ENCODE measurements around the gene CPTP.

The CPTP gene

DNA sequence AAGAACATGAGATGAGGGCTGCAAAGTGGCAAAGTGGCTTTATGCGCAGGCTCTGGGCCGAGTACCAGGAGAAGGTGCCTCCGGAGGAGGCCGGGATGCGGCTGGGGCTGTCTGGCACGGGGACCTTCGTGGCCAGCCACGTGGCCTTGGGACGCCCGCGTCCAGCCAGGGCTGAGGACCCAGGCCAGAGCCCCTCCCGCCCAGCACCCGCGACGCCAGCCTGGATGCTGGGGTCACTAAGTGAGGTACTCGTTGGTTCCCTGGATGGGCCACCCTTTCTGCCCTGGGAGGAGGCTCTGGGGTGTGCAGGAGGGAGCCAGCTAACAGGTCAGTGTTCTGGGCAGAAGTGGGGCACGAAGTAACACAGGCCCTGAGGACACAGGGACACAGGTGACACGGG, 31.8 kb upstream of the CPTP start:
- DNase-seq, result no peak

DNA sequence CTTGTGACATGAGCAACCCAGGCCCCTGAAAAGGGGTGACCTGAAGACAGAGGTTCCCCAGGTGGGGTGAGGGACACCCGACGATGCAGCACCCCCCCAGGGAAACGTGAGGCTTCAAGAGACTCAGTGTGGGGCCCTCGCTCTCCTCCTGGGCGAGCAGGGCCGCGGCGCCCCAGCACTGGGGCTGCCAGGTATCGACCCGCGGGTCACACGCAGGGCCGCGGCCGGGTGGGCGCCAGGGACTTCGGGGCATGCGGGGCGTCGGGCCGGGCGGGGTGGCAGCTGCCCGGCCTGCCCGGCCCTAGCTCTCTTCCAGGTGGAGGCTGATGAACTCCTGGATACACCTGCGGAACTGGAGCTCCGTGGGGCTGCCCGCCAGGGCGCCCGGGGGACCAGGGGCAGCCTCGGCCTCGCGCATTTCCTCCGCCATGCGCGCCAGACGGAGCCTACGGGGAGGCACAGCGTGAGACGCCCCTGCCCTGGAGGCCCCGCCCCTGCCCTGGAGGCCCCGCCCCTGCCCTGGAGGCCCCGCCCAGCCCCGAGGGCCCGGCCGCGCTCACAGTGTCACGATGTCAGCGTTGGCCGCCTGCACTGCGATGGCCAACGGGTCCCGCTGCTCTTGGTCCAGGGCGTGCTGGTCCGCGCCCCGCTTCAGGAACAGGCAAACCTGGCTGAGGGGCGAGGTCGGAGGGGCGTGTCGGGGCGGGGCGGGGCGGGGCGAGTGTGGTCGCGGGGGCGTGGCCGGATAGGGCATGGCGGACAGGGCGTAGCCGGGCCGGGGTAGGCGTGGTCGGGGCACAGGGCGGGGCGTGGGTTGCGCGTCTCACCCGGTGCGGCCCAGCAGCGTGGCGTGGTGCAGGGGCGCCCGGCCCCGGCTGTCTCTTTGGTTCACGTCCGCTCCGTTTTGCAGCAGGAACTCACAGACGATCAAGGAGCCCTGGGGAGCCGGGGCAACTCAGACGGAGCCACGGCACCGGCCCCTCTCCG, 31.0 kb upstream of the CPTP start:
- DNase-seq, result no peak

DNA sequence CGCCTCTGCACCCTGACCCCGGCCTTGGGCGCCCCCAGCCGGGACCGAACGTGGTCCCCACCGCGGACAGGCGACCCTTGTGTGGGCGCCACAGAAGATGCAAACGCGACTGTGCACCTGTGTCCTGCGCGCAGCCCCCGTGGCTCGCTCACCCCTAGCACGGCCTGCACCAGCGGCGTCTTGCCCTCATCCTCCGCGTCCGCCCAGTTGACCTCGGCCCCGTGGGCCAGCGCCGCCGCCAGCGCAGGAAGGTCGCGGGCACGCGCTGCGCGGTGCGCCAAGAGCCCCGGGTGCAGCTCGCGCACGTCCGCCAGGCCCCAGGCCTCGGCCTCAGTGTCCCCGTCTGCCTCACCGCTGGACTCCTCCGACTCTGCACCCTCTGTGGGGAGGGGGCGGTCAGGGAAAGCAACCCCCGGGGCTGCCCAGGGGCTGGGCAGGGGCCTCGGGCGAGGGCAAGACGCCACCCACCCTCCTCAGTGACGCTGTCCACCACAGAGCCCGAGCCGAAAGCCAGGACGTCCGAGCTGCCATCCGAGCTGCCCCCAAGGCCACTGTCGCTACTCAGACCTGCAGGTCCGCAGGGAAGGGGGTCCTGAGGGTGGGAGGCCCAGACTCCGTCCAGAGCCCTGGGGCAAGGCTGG, 30.2 kb upstream of the CPTP start:
- DNase-seq, result no peak

DNA sequence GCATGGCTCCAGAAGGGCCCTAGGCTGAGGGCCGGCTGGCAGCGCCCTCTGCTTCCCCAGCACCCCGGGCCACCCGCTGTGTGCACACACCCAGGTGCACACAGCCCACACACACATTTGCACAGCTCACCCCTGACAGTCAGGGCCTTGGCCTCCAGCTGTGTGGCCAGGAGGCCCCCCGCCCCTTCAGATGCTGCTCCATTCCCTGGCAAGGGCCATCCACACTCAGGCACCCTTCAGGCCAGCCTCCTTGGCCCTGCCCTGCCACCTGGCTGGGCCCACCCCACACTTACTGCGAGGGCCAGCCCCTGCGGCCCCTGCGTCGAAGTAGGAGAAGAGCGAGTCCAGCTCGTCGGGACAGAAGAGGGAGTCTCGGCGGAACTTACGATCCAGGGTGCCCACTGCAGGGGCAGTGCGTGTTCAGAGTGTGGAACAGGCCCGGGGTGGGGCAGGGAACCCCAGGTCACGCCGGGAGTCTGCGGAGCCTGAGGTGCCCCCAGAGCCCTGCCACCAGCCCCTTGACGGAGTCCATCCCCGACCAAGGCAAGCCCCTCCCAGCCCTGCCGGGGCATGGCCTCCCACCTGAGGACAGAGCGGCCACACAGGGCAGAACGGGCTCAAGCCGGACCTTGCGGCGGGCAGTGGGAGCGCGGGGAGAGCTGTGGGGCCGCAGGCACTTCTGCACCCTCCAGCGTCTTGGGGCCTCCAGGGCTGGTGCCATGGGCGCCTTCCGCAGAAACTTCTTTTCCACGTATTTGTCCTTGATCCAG, 29.3 kb upstream of the CPTP start:
- DNase-seq, result no peak

DNA sequence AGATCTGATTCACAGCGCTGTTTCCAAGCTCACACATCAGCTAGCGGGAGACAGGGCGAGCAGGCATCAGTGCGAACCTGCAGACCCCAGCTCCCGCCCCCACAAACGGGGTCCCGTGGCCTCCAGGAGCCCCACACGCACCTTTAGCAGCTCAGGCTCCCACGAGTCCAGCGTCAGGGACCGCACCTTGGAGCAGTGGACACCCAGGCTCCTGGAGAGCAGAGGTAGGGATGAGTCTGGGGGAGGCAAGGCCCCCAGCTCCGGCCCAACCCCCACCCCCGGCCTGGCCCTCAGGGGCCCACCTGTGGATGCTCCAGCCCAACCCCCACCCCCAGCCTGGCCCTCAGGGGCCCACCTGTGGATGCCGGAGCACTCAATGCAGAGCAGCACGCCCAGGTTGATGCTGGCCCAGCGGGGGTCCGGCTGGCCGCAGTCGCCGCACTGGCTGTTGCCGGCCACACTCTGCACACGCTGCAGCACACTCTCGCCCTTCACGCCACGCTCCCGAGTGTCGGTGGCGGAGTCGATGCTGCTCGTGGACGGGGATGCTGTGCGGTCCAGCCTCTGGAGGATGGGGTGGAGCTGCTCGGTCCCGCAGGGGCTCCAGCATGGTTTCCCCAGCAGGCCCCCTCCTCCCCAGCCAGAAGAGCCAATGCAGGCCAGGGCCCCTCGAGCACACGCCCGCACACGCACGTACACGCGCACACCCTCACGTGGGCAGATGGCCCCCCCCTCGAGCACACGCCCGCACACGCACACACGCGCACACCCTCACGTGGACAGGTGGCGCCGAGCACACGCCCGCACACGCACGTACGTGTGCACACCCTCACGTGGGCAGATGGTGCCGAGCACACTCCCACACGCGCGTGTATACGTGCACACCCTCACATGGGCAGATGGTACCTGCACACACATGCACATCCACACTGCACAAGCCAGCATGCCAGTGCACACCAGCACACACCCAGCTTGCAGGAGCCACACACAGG, 28.2 kb upstream of the CPTP start:
- DNase-seq, result no peak

DNA sequence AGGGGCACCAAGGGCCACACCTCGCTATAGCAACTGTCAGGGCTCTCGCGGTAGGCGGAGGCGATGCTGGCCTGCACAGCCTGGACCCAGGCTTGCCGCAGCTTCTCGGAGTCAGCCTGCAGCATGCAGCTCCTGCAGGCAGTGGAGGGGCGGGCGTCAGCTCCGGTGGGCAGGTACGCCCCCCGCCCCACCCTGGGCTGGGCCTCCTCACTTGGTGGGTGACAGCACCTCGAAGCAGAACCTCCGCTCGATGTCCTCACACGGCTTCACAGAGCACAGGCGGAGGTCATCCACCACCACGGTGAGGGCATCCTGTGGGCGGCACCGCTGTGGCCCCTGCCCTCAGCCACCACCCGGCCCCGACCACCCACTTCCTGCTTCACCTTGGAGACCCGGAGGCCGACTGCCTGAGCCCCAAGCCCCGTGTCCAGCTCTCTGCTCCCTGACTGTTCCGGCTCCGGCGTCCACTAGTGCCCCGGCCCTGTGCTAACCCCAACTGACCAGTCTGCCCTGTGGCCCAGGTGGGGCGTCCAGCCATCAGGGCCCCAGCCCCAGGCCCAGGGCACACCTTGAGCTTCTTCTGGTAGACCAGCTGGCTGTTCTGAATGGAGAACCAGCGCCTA, 26.7 kb upstream of the CPTP start:
- no peak for DNase-seq

DNA sequence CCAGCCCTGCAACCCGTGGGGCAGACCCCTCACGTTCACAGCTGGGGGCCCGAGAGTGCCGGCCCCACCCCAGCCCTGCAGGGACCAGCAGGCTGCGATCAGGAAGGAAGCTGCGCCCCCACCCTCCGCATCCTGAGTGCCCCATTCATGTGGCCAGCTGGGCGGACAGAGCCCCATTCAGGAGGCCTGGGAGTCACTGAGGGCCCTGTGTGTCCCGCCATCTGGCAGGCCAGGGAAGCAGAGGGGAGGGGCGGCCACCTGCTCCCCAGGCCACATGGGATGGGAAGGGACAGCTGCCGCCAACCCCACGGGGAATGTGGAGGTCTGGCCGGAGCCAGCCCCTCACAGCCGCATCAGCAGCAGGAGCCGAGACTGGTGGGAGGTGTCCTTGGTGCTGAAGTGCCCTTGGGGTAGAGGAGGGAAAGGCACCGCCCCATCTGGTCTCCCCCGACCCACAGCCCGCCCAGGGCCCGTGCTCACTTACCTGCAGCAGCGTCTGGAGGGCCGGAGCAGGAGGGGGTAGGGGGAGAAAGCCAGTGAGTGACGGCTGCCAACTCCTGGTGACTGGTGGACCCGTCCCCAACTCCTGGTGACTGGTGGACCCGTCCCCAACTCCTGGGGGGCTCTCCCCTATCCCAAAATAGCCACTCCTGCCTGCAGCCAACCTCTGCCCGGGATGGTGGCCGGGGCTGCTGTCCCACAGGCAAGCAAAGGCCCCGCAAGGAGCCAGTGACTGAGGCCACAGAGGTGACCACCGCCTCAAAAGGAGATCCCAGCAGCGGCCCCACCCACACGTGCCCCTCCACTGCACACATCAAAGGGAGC, 25.5 kb upstream of the CPTP start:
- DNase-seq, result no peak

DNA sequence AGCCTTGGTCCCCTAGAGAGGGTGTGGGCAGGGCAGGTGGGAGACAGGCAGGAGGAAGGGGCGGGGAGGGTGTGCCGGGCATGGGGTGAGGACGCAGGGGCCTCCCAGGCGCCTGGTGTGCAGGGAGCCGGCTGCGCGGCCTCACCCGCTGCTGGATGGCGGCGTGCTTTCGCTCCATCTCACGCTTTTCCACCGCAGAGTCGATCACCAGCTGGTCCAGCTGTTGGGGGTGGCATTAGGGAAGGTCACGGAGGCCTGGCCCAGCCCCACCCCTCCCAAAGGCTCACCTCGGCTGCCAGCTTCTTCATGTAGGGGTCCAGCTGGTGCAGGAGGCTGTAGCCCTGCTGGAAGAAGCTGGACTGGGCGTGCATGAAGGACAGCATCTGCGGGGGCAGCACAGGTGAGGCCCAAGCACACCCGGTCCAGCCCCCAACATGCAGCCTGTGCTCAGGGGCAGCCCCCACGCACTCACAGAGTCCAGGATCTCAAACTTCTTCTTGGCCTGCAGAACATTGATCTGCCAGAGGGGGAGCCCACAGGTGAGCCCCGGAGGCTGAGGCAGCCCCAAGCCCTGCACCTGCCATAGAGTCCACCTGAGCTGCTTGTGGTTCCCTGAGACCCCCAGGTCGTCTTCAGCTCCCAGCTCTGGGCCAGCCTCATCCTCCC, 24.8 kb upstream of the CPTP start:
- DNase-seq, result no peak

DNA sequence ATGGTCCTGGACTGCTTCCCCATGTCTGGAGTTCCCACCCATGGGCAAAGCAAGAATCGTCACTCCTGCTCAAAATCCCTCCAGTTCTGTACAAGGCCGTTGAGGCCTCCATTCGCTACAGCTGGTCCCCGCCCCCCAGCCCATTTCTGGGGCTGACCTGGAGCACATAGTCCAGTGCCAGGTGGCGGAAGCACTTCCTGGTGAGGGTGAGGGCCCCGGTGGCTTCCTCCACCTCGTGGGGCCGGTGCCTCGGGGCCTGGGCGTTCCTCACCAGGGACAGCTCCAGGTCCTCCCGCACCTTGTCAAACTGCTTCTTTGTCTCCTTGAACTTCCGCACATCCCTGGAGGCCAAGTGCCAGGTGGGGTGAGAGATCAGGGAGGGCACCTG, 24.3 kb upstream of the CPTP start:
- no peak for DNase-seq

DNA sequence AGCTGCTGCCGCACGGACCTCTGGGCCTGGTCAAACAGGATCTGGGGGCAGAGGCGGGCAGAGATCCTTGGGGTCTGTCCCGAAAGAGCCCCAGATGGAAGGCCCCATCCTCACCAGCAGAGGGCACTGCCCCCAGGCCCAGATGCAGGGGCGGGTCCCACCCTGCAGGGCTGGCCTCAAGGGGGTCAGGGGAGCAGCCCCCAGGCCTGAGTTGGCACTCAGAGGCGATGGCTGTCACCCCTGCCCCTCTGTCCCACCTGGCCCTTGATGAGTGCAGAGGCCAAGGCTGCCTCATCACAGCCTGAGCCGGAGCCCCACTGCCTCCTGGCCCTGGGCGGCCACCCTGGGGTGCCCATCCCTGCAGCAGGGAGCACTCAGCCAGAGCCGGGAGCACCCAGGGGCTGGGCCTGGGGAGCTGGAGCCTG, 22.6 kb upstream of the CPTP start:
- DNase-seq, result no peak

DNA sequence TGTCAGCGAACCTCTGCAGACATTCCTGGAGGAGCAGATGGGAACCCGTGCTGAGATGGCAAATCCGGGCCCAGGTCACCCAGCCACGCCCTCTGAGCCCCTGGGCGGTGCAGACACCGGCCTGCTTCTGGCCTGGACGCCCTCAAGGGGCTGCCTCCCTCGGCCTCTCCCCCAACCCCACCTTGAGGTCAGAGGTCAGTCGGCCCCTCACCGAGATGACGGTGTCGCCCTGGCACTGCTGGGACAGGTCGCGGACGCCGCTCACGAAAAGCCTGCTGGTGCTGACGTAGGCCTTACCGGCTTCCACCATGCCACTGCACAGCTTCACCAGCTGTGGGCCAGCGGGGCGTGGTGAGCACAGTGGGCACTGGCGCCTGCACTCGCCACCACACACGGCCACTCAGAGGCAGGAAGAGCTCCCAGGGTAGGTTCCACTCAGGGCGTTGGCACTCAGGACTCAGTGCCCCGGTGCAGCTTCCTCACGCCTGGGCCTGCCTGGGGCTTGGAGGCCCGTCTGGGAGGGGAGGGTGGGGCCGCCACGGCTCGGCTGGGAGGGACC, 21.6 kb upstream of the CPTP start:
- DNase-seq, result no peak

DNA sequence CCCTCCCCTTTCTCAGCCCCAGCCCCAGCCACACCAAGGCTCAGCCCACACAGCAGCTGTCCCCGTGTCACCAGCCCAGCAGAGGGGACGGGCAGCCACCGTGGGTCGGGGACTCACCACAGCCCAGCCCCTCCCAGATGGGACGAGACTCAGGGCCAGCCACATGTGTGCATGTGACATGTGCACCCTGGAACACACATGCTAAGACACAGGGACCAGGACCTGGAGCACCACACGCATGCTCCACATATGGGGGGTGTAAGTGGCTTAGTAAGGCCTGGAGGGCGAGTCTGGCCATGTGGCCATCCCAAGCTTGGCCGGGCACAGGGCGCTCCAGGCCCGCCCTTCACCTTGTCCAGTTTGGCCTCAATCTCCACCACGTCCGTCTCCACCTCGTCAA, 20.9 kb upstream of the CPTP start:
- no peak for DNase-seq

DNA sequence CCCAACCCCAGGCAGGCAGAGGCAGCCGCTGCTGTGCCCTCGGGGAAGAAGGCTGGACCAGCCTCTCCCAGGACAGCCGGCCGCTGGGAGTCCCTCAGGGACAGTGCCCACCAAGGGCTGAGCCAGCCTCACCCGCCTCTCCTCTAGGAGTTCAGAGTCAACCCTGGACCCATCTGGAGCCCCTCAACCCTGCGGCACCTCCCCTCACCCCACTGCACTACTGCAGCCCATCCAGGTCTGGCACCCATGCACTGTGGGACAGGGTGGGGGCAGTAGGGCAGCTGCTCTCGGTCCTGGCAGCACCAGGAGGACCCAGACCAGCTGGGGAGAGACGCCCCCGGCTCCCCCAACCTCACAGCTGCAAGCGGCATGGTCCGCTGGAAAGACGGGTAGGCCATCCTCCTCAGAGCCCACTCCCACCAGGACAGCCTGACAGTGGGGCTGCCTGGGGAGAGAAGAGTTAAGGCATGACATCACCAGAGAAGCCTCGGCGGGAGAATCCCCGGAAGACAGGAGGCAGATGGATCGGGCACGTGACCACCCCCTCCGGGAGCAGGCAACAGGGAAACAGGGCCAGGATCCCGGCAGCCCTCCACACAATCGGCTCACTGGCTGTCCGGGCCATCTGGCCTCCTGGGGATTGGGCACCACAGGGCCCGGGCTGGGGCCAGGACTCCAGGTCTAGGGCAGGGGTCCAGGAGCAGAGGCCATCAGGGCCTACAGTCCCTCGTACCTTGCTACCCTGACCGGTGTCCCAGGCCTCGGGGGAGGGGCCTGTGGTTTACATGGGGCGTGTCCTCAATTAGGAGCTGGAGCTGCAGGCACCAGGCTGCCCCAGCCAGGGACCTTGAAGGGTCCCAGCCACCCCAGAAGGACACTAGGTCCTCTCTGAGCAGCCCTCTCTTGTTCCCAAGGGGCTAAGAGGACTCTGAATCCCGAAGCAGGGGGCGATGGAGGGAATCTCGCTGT, 20.0 kb upstream of the CPTP start:
- no peak for DNase-seq

DNA sequence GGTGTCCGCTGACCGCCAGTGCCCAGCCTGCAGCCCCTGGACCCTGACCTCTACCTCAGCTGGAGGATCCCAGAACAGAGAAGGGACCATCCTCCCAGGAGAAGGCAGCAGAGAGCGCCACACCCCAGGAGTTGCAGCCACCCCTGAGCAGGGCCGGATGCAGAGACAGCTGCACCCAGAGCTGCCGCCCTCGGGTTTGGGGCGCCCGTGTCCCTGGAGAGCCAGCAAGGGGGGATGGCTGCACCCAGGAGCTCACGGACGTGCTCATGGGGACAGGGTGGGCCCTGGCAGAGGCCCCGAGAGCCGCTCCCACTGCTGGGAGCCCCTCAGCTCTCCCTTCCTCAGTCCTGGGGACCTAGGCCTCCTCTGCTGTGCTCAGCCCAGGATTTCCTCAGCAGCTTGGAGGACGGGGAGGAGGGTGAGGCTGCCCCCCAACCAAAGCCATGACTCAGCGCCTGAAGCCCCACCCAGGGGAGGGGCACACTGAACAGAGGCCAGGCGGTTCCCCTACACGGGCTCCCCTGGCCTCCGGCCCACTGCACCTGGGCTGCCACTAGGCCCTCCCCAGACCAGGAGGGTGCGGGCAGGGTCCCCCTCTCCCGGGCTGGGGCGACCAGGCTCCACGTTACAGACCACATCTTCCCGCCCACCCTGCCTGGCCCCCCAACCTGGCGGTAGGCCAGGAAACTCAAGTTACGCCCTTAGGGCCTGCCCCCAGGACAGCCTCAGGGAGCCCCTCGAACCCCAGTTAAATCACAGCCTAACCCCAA, 19.1 kb upstream of the CPTP start:
- peak in 4 of 5 experiments; percentile 44 to 81 (median 50) for DNase-seq

DNA sequence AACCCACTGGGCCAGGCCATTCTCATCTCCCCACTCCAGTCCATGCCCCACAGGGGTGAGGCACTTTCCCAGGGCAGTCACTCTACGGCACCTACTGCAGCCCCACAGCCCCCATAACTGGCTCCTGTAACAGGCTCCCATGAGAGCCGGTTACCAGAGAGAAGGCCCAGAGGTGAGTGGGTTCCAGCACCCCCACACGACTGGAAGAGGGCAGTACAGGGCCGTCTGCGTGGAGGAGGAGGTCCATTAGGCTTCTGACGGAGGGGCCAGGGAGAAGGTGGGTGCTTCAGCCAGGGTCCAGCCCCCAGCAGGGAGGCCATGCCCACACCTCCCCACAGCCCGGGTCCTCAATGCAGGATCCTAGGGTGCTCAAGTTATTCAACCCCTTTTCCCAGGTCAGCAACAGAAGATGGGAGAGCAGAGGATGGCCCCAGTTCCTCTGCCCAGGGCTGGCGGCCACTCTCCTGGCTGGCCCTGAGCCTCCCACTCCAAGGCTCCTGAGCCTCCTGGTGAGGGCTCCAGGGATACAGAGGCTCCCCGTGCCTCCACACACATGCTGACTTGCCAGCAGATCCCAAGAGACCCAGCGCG, 18.4 kb upstream of the CPTP start:
- DNase-seq, result no peak

DNA sequence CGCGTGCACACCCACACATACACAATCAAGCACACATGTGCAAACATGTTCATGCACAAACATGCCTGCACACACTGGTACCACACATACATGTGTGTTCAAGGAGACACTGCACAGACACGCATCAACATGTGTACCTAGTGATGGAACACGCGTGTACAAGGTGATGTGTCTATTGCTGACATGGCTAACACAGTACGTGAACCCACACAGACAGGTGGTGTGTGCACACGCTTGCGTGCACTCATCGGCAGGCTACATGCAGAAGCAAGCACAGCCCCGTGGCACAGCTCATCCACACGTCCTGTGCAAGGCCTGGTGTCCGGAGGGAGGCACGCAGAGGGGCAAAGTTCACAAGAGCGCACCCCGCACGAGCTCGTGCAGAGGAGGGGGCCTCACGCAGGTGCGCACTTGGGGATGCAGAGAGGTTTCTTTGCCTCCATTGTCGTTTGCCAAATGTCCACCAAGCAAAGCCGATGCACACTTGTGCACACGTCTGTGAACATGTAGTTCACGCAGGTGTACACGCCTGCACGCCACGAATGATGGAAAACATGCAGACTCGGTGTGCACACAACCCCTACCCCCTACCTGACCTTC, 17.8 kb upstream of the CPTP start:
- DNase-seq, result no peak
